GM12878 (cell line): ENCODE results near the gene PAM16. TPM values are rescaled to one million over a fixed set of nuclear protein-coding genes. Genes with fewer than 3 reads are reported as not detected.
A peak's percentile ranks its signal among the peaks of the same experiment; 100 is the strongest.

Experiments used
- ATAC-seq: fragments of 200-7000 bp; cut with Tn5 transposase; 3 replicates; pipeline ENCODE4 v1.9.1; 2020; ENCODE audit warnings: mild to moderate bottlenecking, moderate library complexity
- BruUV-seq: library from RNA; stranded (reverse); fragments of 400-500 nt; replicated peaks from 2 replicates; lab custom pipeline; 2021; lab: Mats Ljungman, UMichigan
- CTCF ChIA-PET: fragments of 300-600 bp; sonication (Branson Sonifier 250); formaldehyde crosslinking; extraction: SDS; loops from one replicate; lab custom pipeline; 2021; ENCODE audit warnings: inconsistent platforms; lab: Yijun Ruan, JAX
- POLR2A ChIA-PET: fragments of 350-600 bp; formaldehyde crosslinking; extraction: SDS; loops from one replicate; lab custom pipeline; 2021; ENCODE audit warnings: inconsistent platforms; lab: Charles Lee
- RAD21 ChIA-PET: fragments of 300-600 bp; sonication (Branson Sonifier 250); formaldehyde crosslinking; loops from one replicate; lab custom pipeline; 2023; ENCODE audit warnings: antibody characterized with exemption; ENCODE audit not compliant: unreplicated experiment; lab: Charles Lee
- SMC1A ChIA-PET: fragments of 300-600 bp; sonication (Branson Sonifier 250); formaldehyde crosslinking; loops from one replicate; lab custom pipeline; 2023; ENCODE audit not compliant: unreplicated experiment, uncharacterized antibody; lab: Charles Lee
- DNase-seq: peaks from one replicate; pipeline ENCODE4 v3.0.0-alpha.2; 2011; ENCODE audit warnings: low read depth, low spot score
- FAIRE-seq: peaks from 3 replicates; lab custom pipeline; 2011; peaks lifted over from hg19 to GRCh38; lab: Jason Lieb, UNC
- H2AFZ ChIP-seq: 2 replicates; pipeline ENCODE4 v1.6.0; 2011; ENCODE audit warnings: low read depth, low read length, control low read depth; ENCODE audit not compliant: control insufficient read depth
- H3K27ac ChIP-seq: 2 replicates; pipeline ENCODE4 v1.5.1; 2011; ENCODE audit warnings: control low read depth; ENCODE audit not compliant: control insufficient read depth, insufficient read depth
- H3K27me3 ChIP-seq, 2 experiments: replicated peaks in 1 of 2; 2 replicates each; pipeline versions ENCODE4 v1.6.0 to v1.6.1; 2011; ENCODE audit warnings: low read length in 1 of 2; ENCODE audit not compliant: control insufficient read depth in 2 of 2, insufficient read depth in 2 of 2
- H3K36me3 ChIP-seq, 2 experiments: 2 replicates each; pipeline ENCODE4 v1.5.1; 2011; ENCODE audit warnings: low read length in 1 of 2; ENCODE audit not compliant: control insufficient read depth in 2 of 2, insufficient read depth in 2 of 2
- H3K4me1 ChIP-seq: 2 replicates; pipeline ENCODE4 v1.6.1; 2011; ENCODE audit warnings: mild to moderate bottlenecking, low read length, moderate library complexity, mixed read lengths; ENCODE audit not compliant: control insufficient read depth, insufficient read depth
- H3K4me2 ChIP-seq: 2 replicates; pipeline ENCODE4 v1.6.0; 2011; ENCODE audit warnings: control low read depth; ENCODE audit not compliant: control insufficient read depth, insufficient read depth
- H3K4me3 ChIP-seq: fragments of 200-600 bp; sonication (generic); 2 replicates; pipeline ENCODE4 v1.5.1; 2016
- H3K79me2 ChIP-seq: 2 replicates; pipeline ENCODE4 v1.6.0; 2011; ENCODE audit warnings: low read length; ENCODE audit not compliant: control insufficient read depth, insufficient read depth
- H3K9ac ChIP-seq: 2 replicates; pipeline ENCODE4 v1.8.0; 2011; ENCODE audit warnings: low read length, control low read depth, mixed read lengths; ENCODE audit not compliant: control insufficient read depth, insufficient read depth
- H3K9me3 ChIP-seq: replicated peaks from 3 replicates; pipeline ENCODE4 v1.5.1; 2011; ENCODE audit warnings: mild to moderate bottlenecking, low read length; ENCODE audit not compliant: control insufficient read depth, insufficient read depth
- H4K20me1 ChIP-seq: 2 replicates; pipeline ENCODE4 v1.6.0; 2011; ENCODE audit not compliant: control insufficient read depth, insufficient read depth
- BHLHE40 ChIP-seq, 2 experiments: fragments of 450-650 bp in 1 of 2; IDR thresholded peaks; 2 replicates each; pipeline ENCODE4 v1.6.1; 2011 to 2017; ENCODE audit warnings: low read depth in 2 of 2, borderline replicate concordance in 1 of 2, improper control_type of control experiment in 1 of 2, low read length in 1 of 2, mild to moderate bottlenecking in 1 of 2
- CHD2 ChIP-seq: IDR thresholded peaks from 2 replicates; pipeline ENCODE4 v1.6.1; 2011; ENCODE audit warnings: low read depth, low read length, improper control_type of control experiment, borderline replicate concordance
- GATAD2B ChIP-seq: fragments of 450-650 bp; conservative IDR thresholded peaks from 2 replicates; pipeline ENCODE4 v1.6.1; 2017; ENCODE audit warnings: low read depth, mild to moderate bottlenecking, moderate library complexity
- POLR2A ChIP-seq: IDR thresholded peaks from 2 replicates; pipeline ENCODE4 v1.6.1; 2011; ENCODE audit warnings: low read depth, mild to moderate bottlenecking, low read length
- POU2F2 ChIP-seq: IDR thresholded peaks from 3 replicates; pipeline ENCODE4 v1.6.1; 2011; ENCODE audit warnings: low read depth, mild to moderate bottlenecking, low read length, borderline replicate concordance
- RAD51 ChIP-seq: fragments of 450-650 bp; IDR thresholded peaks from 2 replicates; pipeline ENCODE4 v1.6.1; 2016; ENCODE audit warnings: moderate library complexity, mild to moderate bottlenecking, inconsistent platforms
- SUZ12 ChIP-seq: fragments of 200-600 bp; sonication (generic); IDR thresholded peaks from one replicate; pipeline ENCODE4 v1.6.1; 2018; ENCODE audit warnings: antibody characterized with exemption, mild to moderate bottlenecking; ENCODE audit not compliant: unreplicated experiment
- TCF7 ChIP-seq: IDR thresholded peaks from 2 replicates; pipeline ENCODE4 v1.6.1; 2014; ENCODE audit warnings: antibody characterized with exemption, borderline replicate concordance
- WGBS: methylation state at CpG from one replicate; pipeline ENCODE4 v1.1.6; 2016; ENCODE audit warnings: low lambda C conversion rate; ENCODE audit not compliant: insufficient replicate concordance, insufficient coverage; ENCODE audit errors: missing lambda C conversion rate; 5-methylcytosine and 5-hydroxymethylcytosine counted together
- in situ Hi-C: fragments of 300-500 bp; cut with MboI; formaldehyde crosslinking; loops from 9 replicates; pipeline ENCODE4 v1.14.3; 2018; ENCODE audit warnings: mixed read lengths
- intact Hi-C: fragments of 100-400 bp; cut with micrococcal nuclease; formaldehyde crosslinking; loops from one replicate; pipeline ENCODE4 v1.14.2; 2022; ENCODE audit not compliant: unreplicated experiment
- polyA plus RNA-seq, 11 experiments: library from polyadenylated mRNA; depleted of rRNA in 4 of 11; unstranded in 6 of 11; stranded (reverse) in 5 of 11; fragments of >200 nt; fragmentation: Nextera tagmentation in 4 of 11; fragmentation: Illumina TruSeq in 1 of 11; extraction: Ambion mirVana in 4 of 11; extraction: Trizol in 1 of 11; gene quantifications; 1 replicate in 1 of 11; 2 replicates in 10 of 11; pipeline versions ENCODE4 v1.2.1 to v1.2.3, GENCODE V29; 2011 to 2016; ENCODE audit warnings: inconsistent platforms in 2 of 11, missing spikeins in 2 of 11, low read depth in 1 of 11
- total RNA-seq, 4 experiments: library from RNA; depleted of rRNA in 3 of 4; stranded (reverse); fragments of >200 nt in 3 of 4; fragmentation: Illumina TruSeq in 1 of 4; extraction: Trizol in 1 of 4; gene quantifications; 2 replicates each; pipeline versions ENCODE4 v1.2.1 to v1.2.3, GENCODE V29; 2013 to 2021
- TF ChIP-seq, protein P1 (sequence below): fragments of 450-650 bp; IDR thresholded peaks from 2 replicates; pipeline ENCODE4 v1.6.1; 2017; ENCODE audit warnings: mild to moderate bottlenecking, low read depth, inconsistent platforms; ENCODE audit not compliant: poor library complexity, severe bottlenecking
- TF ChIP-seq, protein P2 (sequence below): IDR thresholded peaks from 2 replicates; pipeline ENCODE4 v1.6.1; 2011; ENCODE audit warnings: low read depth, mild to moderate bottlenecking, low read length, moderate library complexity, borderline replicate concordance; ENCODE audit errors: extremely low read depth

The PAM16 gene
- total and polyA plus RNA-seq, 10 of the 15 experiments (the other 5 are each of a cell fraction or from before 2014, with no cell fraction given) = 18.5 to 94.3 (median 51.5) TPM

DNA sequence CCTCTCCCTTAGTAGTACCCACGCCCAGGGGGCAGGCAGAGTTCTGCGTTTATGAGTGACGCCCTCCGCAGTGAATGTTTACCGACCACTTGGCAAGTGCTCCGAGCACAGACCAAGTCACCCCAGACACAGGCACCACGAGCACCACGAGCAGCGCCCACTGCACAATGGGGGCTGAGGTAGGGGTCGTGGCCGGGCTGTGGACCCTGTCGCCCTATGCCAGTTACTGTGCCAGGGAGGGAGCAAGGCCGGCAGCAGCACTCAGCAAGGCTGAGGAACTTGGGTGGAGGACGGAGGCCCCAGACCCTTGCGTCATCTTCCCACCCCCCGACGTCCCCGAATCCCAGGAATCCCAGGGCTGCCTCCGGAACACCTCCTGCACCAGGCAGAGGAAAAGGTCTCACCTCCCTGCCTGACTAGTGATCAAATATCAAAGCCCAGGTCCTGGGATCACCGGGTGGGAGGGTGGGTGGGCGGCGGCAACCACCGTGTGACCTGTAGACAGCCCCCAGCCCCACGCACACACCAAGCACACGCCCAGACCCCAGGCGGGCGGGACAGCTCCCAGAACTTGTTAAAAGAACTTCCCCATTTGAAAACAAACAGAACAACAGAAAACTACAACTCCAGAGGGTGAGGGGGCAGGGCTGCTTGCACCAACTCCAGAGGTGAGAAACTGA, 25.9 kb upstream of the PAM16 start:
- H3K36me3 ChIP-seq = peaks cover 0 to 2% of the 10 kb centered on the region in 2 experiments; a peak in 1 of 4 replicates
- H3K27ac ChIP-seq = no peak overlapping the region
- no peaks in the 10 kb centered on the region for H3K9me3 ChIP-seq
- no peak overlapping the region for H3K4me2 ChIP-seq
- no peak overlapping the region for H3K9ac ChIP-seq
- no peak overlapping the region for H3K4me3 ChIP-seq
- in situ Hi-C loops = no loop called here
- SMC1A ChIA-PET = no interaction called here
- DNase-seq = no peak
- RAD21 ChIA-PET = no interaction called here
- no peak overlapping the region for H2AFZ ChIP-seq
- no peak for FAIRE-seq
- 93% methylated on average over 25 of the region's 27 CpGs for WGBS
- H3K27me3 ChIP-seq = no peaks in the 10 kb centered on the region
- no peak for ATAC-seq
- no peaks in the 10 kb centered on the region for H3K4me1 ChIP-seq
- CTCF ChIA-PET = interaction anchor here (0.6 kb wide), 1 partner anchor 88 kb away, joined by 3 read pairs; no protein-coding TSS in a partner anchor
- intact Hi-C loops = no loop called here
- no peaks in the 10 kb centered on the region for H3K79me2 ChIP-seq
- H4K20me1 ChIP-seq = peaks cover 5% of the 10 kb centered on the region
- no TSS peak for BruUV-seq
- no peak for TF ChIP-seq RAD51
- no peak for TF ChIP-seq SUZ12
- no peak for TF ChIP-seq POU2F2
- POLR2A ChIA-PET = no interaction called here

DNA sequence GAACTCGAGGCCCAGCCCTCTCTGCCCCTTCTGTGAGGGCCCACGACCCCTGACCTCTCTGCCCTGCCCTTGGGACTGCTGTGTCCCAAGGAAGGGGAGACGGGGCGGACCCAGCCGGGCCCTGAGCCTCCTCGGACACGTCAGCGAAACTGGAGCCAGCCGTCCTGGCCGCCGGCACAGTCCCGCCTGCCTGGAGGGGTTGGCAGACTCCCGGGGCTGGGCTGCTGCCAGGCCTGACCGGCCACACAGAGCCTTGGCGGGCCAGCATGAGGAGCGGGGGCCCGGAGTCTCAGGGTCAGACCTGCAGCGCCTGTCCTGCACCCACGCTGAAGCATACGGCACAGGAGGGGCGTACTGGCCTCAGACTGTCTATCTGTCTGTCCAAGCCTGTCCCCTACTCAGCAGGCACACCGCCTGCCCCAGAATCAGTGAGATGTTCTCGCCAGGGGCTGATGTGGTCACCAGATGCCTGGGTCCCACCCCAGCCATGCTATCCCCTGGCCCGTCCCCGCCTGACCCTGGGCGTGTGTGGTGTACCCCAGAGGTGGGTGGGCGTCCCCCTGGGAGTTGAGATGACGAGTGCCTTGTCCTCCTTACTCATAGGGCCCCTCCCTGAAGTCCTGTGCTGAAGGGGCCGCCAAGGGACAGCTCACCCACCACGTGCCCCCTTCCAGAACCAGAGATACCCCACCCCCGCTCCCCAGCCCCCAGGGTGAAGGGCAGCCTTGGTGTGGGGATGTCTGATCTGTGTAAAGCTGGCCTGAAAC, 25.2 kb upstream of the PAM16 start:
- Histone ChIP-seq H4K20me1 (peaks cover 5% of the 10 kb centered on the region), H3K27ac (no peak overlapping the region), H2AFZ (no peak overlapping the region), H3K4me1 (no peaks in the 10 kb centered on the region), H3K36me3 (peaks cover 0 to 2% of the 10 kb centered on the region in 2 experiments; a peak in 1 of 4 replicates), H3K9me3 (no peaks in the 10 kb centered on the region), H3K9ac (no peak overlapping the region), H3K27me3 (no peaks in the 10 kb centered on the region), H3K4me3 (no peak overlapping the region), H3K4me2 (no peak overlapping the region), H3K79me2 (no peaks in the 10 kb centered on the region)
- intact Hi-C loops = no loop called here
- no TSS peak for BruUV-seq
- no peak for DNase-seq
- ATAC-seq = no peak
- no peak for FAIRE-seq
- POLR2A ChIA-PET = no interaction called here
- CTCF ChIA-PET = no interaction called here
- 88% methylated on average over 31 of the region's 31 CpGs for WGBS
- TF ChIP-seq POLR2A = peak; percentile 4; the same call in 1 of the 2 replicates
- TF ChIP-seq CHD2 = no peak
- TF ChIP-seq TCF7 = no peak
- TF ChIP-seq, protein P1, sequence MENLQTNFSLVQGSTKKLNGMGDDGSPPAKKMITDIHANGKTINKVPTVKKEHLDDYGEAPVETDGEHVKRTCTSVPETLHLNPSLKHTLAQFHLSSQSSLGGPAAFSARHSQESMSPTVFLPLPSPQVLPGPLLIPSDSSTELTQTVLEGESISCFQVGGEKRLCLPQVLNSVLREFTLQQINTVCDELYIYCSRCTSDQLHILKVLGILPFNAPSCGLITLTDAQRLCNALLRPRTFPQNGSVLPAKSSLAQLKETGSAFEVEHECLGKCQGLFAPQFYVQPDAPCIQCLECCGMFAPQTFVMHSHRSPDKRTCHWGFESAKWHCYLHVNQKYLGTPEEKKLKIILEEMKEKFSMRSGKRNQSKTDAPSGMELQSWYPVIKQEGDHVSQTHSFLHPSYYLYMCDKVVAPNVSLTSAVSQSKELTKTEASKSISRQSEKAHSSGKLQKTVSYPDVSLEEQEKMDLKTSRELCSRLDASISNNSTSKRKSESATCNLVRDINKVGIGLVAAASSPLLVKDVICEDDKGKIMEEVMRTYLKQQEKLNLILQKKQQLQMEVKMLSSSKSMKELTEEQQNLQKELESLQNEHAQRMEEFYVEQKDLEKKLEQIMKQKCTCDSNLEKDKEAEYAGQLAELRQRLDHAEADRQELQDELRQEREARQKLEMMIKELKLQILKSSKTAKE = no peak
- TF ChIP-seq, protein P2, sequence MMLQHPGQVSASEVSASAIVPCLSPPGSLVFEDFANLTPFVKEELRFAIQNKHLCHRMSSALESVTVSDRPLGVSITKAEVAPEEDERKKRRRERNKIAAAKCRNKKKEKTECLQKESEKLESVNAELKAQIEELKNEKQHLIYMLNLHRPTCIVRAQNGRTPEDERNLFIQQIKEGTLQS = no peak
- no peak for TF ChIP-seq BHLHE40 (IDR thresholded peaks at IDR 0.05; ENCODE audit: borderline replicate concordance in 1 of 2, low read depth in 2 of 2, low read length in 1 of 2)
- no peak for TF ChIP-seq GATAD2B
- SMC1A ChIA-PET = no interaction called here
- in situ Hi-C loops = no loop called here
- RAD21 ChIA-PET = no interaction called here
